ENCODE results near the gene FBXO47.
"Not testable (repeated sequence)": the region's sequence is repeated elsewhere in the genome, so short reads cannot be mapped to it uniquely, and the experiment has no call there.

Gene FBXO47

GRCh38 chr17:38922538-38923297 lies 44.5 kb downstream of the FBXO47 start:
- peak; percentile 22 for DNase-seq (ENCODE audit: low read depth, low spot score)

- DNase-seq (ENCODE audit: low read depth, low spot score), result no peak
These were observed 45.3 kb downstream of the FBXO47 start for GRCh38 chr17:38921756-38922411.

- DNase-seq (ENCODE audit: low read depth, low spot score), result no peak
These were observed 46.6 kb downstream of the FBXO47 start for GRCh38 chr17:38920374-38921291.

- no peak for DNase-seq (ENCODE audit: low read depth, low spot score)
These were observed 47.7 kb downstream of the FBXO47 start for GRCh38 chr17:38919316-38920078.

DNA sequence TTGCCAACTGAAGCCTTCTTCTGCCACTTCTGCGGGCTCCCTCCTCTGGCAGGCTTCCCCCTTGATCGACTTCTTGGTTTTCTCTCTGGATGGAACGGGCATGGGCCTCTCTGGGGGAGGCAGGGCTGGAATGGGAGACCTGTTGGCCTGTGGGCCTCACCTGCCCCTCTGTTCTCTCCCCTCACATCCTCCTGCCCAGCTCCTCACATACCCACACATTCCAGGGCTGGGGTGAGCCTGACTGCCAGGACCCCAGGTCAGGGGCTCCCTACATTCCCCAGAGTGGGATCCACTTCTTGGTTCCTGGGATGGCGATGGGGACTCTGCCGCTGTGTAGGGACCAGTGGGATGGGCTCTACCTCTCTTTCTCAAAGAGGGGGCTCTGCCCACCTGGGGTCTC lies 48.3 kb downstream of the FBXO47 start:
- DNase-seq (ENCODE audit: low read depth, low spot score), result no peak

GRCh38 chr17:38918129-38918913 lies 48.9 kb downstream of the FBXO47 start:
- DNase-seq (ENCODE audit: low read depth, low spot score), result no peak

DNA sequence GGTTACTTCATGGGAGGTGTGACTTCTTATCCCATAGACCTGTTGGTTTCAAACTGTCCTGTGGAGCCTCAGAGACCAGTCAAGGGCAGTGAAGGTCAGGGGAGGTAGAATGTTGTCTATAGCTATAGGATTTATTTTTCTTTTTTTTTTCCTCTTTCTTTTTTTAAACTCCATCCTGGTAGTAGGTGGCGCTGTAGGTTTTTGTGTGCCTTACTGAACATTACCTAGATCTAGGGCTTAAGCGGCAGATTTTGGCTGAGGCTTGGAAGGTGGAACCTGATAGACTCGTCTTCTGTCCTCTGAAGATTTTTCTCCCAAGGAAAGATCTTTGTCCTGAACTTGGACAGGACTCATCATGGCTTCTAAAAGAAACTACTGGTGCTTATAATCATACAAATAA lies 49.9 kb downstream of the FBXO47 start:
- no peak for DNase-seq (ENCODE audit: low read depth, low spot score)

GRCh38 chr17:38916771-38917170 lies 50.4 kb downstream of the FBXO47 start:
- no peak for DNase-seq (ENCODE audit: low read depth, low spot score)

DNA sequence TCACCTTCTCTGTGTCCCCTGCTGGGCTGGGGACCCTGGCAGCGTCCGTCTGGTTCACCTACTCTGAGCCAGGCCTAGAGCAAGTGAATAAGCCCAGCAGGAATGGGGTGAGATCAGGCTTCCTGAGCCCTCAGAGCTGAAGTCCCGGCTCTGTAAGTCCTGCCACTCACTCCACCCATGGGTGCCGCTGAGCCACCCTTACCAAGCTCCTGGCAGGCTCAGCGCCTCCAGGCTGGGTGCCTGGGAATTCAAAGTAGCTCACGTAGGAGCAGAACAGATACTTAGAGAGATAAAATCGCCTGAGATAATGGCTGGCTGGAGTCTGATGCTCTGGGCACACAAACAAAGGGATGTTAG lies 51.6 kb downstream of the FBXO47 start:
- DNase-seq (ENCODE audit: low read depth, low spot score), result no peak

DNA sequence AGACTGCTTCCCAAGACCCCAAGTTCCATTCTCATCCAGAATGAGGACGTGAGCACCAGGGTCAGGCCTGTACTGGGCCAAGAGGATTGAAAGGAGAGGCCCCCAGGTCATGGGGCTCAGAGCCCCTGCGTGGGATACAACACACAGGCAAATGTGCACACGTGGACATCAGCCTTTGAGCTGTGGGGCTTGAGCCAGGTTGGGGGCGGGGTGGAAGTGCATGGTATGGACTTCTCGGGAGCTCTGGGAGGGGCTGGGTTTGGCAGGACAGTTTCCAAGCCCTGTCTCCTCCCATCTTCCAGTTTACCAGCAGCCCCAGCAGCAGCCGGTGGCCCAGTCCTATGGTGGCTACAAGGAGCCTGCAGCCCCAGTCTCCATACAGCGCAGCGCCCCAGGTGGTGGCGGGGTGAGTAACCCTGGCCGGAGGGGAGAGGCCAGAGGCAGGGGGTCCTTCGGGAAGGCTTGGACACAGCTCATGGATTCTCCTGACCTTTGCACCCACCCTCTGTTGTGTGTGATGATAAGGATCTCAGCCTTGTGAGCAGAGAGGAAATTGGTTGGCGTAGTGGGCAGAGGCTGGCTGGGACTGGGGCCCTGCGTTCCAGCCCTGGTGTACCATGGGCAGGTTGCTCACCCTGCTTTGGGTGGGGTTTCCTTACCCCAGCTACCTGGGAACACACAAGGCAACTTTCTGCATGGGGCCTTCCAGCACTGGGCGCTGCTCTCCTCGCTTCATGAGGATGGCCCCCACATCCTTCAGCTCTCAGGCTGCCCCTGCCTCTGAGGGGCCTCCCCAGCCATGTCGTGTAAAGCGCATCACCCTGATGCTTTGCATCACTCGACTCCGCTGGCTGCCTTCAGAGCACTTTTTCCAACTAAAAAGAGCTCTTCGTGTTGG lies 52.2 kb downstream of the FBXO47 start:
- DNase-seq (ENCODE audit: low read depth, low spot score), result no peak

DNA sequence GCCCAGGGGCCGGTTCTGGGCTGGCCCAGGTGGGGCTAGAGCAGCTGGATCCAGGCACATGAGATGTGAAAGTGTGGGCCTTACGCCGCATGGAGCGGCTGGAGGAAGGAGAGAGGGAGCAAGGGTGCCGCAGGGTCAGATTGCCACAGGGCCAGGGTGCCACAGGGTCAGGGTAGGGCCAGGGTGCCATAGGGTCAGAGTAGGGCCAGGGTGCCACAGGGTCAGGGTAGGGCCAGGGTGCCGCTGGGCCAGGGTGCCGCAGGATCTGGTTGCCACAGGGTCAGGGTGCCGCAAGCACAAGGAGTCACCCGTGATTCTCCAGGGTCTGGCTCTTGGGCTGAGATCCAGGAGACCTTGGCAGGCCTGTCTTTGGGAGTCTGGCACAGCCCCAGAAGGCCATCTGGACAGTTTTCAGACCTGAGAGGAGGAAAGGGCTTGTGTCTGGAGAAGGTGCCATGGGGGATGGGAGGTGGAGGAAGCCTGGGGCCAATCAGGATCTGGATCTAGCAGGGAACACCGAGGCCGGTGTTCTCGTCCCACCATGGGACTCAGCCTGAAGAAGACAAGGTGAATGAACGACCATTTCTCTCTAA lies 54.9 kb downstream of the FBXO47 start:
- DNase-seq (ENCODE audit: low read depth, low spot score), result no peak

DNA sequence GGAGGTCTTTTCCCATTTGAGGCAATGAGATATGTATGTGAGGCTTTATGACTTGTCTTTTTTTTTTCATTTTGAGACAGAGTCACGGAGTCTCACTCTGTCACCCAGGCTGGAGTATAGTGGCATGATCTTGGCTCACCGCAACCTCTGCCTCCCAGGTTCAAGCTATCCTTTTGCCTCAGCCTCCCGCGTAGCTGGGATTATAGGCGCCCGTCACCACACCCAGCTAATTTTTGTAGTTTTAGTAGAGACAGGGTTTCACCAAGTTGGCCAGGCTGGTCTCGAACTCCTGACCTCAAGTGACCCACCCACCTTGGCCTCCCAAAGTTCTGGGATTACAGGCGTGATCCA lies 55.5 kb downstream of the FBXO47 start:
- DNase-seq (ENCODE audit: low read depth, low spot score), result not testable (repeated sequence)

- no peak for DNase-seq (ENCODE audit: low read depth, low spot score)
These were observed 56.0 kb downstream of the FBXO47 start for GRCh38 chr17:38911081-38911730.

- DNase-seq (ENCODE audit: low read depth, low spot score), result no peak
These were observed 56.9 kb downstream of the FBXO47 start for GRCh38 chr17:38910325-38910724.

DNA sequence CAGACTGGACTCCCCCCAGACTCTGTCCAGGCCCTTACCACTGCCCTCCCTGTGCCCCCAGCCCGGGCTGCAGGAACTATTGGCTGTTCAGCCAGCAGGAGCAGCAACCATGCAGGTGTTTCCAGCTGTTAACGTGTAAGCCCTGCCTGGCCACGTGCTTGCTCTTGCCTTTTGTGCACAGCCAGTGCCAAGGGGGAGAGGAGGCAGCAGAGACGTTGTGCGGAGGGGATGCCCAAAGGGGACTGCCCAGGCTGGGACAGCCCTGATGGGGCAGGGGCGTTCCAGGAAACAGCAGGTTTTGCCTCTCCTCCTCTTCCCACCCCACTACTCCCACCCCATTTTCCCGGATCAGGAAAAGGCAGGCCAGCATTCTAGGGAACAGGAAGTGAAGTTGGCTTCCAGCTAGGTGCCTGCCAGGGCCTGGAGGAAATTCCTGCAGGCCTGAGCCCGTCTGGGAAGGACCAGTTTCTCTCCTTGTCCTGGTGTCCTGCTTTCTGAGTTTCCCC lies 58.5 kb downstream of the FBXO47 start:
- no peak for DNase-seq (ENCODE audit: low read depth, low spot score)

GRCh38 chr17:38907930-38908675 lies 59.1 kb downstream of the FBXO47 start:
- no peak for DNase-seq (ENCODE audit: low read depth, low spot score)

- no peak for DNase-seq (ENCODE audit: low read depth, low spot score)
These were observed 60.6 kb downstream of the FBXO47 start for GRCh38 chr17:38906460-38907228.

Measured in brain pericyte (primary cell).